AG09319 (cell line): ENCODE results near the gene SCFD2.
"Not testable (repeated sequence)": the region's sequence is repeated elsewhere in the genome, so short reads cannot be mapped to it uniquely, and the experiment has no call there.

Source experiments
- DNase-seq: peaks from one replicate; pipeline ENCODE4 v3.0.0-alpha.2; 2010; ENCODE audit warnings: low read depth; ENCODE audit errors: extremely low read depth
- TF ChIP-seq, protein P1 (sequence below): IDR thresholded peaks from 2 replicates; pipeline ENCODE4 v1.5.1; 2011; ENCODE audit warnings: low read depth, mild to moderate bottlenecking, inconsistent platforms, low read length, moderate library complexity

The SCFD2 gene

DNA sequence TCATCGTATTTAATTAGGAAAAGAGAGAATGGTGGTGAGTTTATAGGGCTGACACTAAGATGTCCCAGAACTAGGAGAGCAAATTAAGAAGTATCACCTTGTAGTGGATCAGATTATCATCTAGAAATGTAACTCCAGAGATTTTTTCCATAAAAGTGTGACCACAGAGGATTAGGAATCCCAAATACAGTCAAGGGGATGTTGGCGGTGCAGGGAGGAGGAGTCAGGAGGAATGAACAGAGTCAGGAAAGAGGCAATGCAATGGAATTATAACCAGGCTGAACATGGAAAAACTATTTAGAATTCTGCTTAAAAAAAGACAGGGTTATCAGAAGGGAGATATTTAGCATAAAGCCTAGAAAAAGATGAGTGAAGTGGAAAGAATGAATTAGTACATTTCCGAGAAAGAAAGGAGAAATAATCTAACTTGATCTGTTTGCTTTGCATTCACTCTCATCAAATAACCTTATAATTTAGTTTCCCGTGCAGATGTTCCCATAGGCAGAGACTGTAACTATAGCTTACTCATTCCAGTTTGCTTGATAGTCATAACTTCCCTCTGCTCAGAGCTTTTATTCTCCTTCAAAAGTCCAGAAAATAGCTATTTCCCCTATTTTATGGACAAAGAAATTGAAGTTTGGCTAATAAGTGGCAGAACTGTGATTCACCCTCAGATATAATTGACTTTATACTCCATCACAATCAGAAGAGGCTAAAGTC, 56.4 kb downstream of the SCFD2 start:
- DNase-seq = no peak
- TF ChIP-seq, protein P1, sequence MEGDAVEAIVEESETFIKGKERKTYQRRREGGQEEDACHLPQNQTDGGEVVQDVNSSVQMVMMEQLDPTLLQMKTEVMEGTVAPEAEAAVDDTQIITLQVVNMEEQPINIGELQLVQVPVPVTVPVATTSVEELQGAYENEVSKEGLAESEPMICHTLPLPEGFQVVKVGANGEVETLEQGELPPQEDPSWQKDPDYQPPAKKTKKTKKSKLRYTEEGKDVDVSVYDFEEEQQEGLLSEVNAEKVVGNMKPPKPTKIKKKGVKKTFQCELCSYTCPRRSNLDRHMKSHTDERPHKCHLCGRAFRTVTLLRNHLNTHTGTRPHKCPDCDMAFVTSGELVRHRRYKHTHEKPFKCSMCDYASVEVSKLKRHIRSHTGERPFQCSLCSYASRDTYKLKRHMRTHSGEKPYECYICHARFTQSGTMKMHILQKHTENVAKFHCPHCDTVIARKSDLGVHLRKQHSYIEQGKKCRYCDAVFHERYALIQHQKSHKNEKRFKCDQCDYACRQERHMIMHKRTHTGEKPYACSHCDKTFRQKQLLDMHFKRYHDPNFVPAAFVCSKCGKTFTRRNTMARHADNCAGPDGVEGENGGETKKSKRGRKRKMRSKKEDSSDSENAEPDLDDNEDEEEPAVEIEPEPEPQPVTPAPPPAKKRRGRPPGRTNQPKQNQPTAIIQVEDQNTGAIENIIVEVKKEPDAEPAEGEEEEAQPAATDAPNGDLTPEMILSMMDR = no peak

DNA sequence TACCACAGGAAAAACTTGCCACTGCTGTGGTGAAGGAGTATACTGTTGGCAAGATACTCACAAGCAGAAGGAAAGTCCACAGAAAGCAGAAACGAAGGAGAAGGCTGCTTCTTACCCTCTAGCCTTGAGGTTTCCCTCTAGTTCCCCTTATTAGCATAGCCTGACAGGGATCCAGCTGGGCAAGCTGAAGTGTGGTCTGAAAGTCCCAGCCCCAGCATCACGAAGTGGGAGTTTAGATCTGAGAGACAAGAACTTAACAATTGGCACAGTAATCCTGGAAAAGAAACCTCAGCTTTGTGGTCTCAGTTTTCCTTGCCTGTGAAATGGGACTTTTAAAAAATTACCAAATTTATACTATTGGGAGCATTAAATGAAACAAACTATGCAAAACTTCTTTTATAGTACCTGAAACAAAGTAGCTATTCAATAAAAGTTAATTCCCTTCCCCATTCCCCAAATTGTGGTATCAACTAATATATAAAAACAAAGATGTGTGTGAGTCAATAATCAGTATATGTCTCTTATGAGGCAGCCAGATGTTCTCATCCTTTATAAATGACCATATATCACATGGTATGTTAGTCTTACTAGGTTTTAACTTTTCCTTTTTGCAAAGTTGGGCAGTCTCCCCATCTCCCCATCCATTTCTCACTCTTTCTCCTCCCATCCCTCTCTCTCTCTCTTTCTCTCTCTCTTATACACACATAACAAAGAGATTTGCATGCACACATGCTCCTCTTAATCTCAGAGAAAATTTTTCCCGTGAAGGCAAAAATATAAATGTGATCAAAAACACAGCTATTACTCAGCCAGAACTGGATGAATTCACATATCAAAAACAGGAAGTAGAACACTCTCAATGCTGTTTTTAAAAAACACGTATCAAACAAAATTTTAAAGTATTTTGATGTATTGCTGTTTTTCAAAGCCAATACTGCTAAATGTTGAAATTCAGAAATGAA, 57.8 kb downstream of the SCFD2 start:
- TF ChIP-seq, protein P1 = no peak
- DNase-seq = no peak

DNA sequence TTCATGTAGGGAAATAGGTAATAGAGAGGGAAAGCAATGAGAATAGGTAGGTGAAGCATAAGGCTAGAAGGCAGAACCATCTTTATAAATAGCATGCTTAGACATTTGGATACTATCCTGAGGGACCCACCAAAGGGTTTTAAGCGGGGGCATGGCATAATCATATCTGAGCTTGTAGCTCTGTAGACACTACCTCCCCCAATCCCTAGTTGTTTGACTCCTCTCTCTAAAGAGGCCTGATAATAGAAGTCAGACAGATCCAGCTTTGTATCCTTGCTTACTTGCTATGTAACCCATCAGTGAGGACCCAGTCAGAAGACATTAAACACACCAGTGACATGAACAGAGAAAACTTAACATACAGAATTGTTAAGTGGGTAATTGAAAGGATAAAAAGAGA, 58.7 kb downstream of the SCFD2 start:
- TF ChIP-seq, protein P1 = no peak
- no peak for DNase-seq

DNA sequence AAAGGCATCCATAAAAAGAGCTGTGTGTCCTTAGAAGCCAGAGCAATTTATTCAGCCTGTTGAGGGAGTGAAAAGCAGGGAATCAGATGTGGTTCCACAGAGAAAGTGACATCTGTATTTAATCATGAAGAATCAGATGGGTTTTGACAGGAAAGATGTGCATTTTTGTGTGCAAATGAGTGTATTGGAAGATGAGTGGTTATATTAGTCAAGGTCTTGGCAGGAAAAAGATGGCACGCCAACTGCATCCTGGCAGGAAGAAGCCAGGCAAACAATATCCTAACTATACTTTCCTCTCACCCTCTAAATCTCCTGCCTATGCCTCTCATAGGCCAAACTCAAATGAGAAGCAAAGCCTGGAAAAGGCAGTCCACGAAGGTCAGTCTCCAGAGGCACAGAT, 59.1 kb downstream of the SCFD2 start:
- TF ChIP-seq, protein P1 = peak; percentile 0; the same call in 1 of the 2 replicates
- DNase-seq = peak; percentile 91

DNA sequence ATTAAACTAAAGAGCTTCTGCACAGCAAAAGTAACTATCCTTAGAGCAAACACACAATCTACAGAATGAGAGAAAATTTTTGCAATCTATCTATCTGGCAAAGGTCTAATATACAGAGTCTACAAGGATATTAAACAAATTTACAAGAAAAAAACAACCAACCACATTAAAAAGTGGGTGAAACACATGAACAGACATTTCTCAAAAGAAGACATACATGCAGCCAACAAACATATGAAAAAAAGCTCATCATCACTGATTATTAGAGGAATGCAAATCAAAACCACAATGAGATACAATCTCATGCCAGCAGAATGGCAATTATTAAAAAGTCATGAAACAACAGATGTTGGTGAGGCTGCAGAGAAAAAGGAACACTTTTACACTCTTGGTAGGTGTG, 73.7 kb downstream of the SCFD2 start:
- not testable (repeated sequence) for DNase-seq

DNA sequence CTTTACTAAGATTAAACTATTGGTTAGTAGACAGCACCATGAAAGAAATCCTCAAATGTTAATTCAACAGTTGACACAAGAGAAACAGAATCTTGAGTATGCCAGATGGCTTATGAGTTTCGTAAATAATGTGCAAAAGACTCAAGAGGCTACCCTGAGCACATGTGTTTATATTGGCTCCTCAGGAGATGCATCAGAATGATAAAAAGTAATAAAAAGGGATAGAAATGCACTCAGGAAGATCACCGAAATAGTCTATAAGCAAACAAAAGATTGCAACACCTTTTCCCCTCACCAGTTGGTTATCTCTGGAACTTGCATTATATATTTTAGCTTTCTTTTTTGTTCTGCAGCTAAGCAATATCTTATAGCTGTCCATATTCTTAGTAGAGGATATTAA, 84.4 kb downstream of the SCFD2 start:
- DNase-seq = no peak
- TF ChIP-seq, protein P1 = no peak

DNA sequence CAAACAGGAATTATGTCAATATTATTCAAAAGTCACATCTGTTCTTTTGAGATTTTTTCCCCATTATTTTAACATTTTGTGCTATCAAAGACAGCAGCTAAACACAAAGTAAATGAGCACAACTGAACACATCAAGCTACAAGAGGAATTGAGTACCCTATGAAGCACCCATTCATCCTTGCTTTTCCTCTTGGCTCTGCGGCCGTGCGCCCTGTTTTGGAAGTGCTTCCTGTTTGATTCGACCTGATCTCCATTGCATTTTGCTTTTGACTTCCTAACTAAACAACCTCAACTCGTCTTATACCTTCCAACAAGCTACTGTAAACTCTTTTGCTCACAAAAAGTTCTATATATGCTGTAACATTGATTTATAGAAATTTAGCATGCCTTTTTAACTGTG, 85.0 kb downstream of the SCFD2 start:
- DNase-seq = no peak
- TF ChIP-seq, protein P1 = no peak
